HG02970 (cell line): ENCODE results near the gene OR5B12.
"Not testable (repeated sequence)": the region's sequence is repeated elsewhere in the genome, so short reads cannot be mapped to it uniquely, and the experiment has no call there.

ENCODE experiments used
- ATAC-seq: cut with Tn5 transposase; IDR thresholded peaks from one replicate; pipeline ENCODE4 v1.9.1; 2021; ENCODE audit warnings: mild to moderate bottlenecking, moderate library complexity, moderate number of reproducible peaks; ENCODE audit not compliant: unreplicated experiment, low FRiP score

OR5B12 gene

GRCh38 chr11:58442136-58442535, at the start of gene OR5B12:
TSS of gene OR5B12 (minus strand) at chr11:58442236. CDS start at chr11:58440151, 2,085 bp downstream.
- no peak for ATAC-seq

DNA sequence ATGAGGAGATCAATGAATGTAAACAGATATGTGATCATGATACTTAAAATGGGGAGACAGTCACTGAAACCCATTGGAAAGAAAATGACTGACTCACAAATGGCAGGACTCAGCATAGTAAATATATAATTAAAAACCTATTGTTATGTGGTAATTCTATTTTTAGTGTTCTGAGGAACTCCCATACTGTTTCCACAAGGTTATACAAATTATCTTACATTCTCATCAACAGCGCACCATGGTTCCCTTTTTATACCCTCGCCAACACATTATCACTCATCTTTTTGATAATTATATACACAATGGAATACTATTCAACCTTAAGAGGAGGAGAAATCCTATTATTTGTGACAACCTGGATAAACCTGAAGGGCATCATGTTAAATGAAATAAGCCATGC, 48.8 kb upstream of the OR5B12 start:
- no peak for ATAC-seq

DNA sequence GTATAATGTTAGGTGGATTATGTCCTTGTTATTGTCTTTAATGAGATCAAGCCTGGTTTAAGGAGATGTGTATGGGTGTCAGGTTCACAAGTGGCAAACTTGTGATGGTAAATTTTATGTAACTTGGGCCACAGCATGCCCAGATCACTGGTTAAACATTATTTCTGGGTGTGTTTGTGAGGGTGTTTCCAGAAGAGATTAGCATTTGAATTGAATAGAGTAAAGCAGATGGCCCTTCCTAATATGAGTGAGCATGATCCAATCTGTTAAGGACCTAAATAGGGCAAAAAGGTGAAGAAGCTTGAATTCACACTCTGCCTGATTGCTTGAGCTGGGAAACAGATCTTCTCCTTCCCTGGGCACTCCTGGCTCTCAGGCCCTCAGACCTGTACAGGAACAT, 45.1 kb upstream of the OR5B12 start:
- no peak for ATAC-seq

GRCh38 chr11:58485961-58486360, 43.9 kb upstream of the OR5B12 start:
- ATAC-seq = no peak

DNA sequence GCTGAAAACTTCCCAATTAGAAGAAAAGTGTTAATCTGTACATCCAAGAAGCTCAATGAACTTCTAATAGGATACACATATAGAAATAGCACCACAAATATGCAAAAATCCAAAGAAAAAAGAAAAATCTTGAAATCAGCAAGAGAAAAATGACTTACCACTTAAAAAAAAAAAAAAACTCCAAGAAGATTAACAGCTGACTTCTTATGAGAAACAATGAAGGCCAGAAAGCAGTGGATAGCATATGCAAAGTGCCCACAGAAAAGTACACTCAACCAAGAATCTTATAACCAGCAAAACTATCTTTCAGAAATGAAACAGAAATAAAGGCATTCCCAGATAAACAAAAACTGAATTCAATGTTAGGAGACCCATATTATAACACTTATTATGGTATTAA, 29.9 kb upstream of the OR5B12 start:
- no peak for ATAC-seq

DNA sequence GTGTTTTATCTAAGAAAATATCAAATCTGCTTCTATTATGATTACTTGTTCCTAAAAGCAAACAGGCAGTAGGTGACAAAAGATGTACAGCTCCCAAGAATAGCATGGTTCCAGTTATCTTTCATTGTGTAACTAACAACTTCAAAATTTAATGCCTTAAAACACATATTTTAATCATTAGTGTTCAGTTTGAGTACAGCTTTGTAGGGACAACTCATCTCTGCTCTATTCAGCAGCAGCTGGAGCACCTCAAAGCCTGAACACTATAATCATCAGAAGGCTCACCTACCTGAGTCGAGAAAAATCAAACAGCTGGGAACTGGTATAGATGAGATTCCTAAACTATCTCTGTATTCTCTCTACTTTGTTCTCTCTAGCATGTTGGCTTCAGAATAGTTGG, 24.3 kb upstream of the OR5B12 start:
- no peak for ATAC-seq

DNA sequence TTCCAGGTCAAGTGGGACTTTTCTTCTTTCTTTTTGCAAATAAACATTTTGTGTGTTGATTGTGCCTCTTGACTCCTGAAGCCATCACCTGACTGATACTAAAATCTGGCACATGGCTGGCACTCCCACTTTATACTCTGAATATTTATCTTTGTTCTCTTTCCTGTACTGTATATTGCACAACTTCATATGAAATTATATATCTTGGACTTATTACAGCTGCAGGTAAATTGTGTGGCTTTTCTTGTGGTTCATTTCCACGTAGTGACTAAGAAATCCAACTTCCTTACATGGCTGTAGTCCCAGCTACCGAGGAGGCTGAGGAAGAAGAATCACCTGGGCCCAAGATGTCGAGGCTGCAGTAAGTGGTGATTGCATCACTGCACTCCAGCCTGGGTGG, 23.7 kb upstream of the OR5B12 start:
- ATAC-seq = no peak

DNA sequence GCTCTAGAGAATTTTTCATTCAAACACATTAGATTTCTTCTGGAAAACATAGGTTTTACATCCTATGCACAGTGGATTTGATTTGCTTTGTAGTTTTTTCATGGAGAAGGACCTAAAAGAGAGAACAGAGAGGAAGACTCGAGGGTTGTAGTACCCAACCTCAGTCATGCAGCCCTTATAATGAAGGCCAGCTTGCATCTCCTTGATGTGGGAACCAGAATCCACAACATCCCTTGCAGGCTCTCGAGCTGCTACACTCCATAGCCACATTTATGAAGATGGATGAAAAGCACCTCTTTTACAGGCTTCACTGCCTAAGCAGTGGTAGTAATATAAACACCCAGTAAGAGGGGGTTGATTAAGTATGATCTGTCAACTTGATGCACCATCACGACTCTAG, 9.5 kb upstream of the OR5B12 start:
- ATAC-seq = no peak

DNA sequence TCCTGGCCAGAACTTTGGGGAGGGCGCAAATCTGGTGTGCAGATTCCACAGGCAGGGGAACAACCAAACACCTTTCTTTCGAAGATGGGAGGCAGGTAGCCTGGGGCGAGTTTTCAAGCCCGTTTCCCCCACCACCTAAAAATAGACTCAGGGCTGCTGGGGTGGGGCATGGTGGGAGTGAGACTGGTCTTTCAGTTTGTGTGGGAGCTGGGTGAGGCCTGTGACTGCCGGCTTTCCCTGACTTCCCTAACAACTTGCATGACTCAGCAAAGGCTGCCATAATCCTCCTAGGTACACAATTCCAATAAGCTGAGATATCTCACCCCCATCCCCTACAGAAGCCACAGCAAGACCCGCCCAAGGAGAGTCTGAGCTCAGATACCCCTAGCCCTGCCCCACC, 4.3 kb upstream of the OR5B12 start:
- no peak for ATAC-seq

DNA sequence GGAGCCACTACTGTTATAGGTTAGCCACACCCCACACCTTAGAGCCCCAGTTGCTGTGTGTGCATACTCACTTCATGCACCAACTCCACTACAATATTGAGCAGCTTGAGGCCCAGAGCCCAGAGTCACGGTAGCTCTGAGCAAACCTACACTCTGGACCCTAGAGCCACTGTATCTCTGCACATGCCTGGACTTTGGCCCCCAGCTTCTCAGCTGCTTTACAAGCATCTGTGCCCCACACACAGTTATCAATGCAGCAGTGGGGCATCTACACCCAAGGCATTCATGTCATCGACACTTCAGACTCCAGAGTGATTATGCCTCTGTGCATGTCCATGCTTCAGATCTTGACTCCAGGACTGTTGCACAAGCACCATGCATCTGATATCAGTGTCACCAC, 2.3 kb upstream of the OR5B12 start:
- no peak for ATAC-seq

DNA sequence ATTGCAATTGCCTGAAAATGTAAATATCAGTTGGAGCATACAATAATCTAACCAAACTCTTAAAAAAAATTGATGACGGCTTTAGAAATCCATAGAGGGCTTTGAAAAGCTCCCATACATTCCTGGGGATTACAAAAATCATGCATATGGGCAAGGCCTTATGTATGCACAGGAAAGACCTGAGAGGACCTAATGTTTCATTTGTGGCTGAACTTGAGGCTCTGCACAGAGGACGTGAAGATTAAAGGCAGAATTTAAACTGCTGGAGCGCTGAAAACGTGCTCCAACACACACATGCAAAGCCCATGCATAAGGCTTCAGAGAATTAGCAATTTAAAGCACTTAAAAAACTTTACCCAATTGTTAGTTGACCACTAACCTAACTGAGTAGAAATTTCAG, 3.5 kb downstream of the OR5B12 start:
- ATAC-seq = no peak

GRCh38 chr11:58434217-58434616, 7.8 kb downstream of the OR5B12 start:
- ATAC-seq = no peak

DNA sequence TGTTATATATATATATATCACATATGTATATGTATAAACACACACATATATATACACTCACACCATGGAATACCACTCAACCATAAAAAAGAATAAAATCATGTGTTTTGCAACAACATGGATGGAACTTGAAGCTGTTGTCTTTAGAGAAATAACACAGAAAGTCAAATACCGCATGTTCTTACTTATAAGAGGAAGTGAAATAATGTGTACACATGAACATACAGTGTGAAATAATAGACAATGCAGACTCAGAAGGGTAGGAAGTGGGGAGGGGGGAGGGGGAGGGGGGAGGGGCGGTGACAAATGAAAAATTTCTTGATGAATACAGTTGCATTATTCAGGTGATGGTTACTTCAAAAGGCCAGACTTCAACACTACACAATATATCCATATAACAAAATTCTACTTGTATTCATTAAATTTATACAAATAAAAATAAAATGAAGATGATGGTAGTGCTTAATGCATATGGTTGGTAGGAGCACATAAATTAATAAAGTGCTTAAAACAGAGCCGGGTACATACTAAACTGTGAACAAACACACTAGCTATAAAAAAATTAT, 8.3 kb downstream of the OR5B12 start:
- no peak for ATAC-seq

- no peak for ATAC-seq
Observed at GRCh38 chr11:58429273-58429672, 12.8 kb downstream of the OR5B12 start.

- no peak for ATAC-seq
Observed at GRCh38 chr11:58428021-58428420, 14.0 kb downstream of the OR5B12 start, which contains the start of gene OR5B2. TSS of gene OR5B2 (minus strand) at chr11:58428121. CDS start at chr11:58423261, 4,860 bp downstream.

- no peak for ATAC-seq
Observed at GRCh38 chr11:58406774-58407173, 35.3 kb downstream of the OR5B12 start, which contains the start of gene OR5B3. TSS of gene OR5B3 (minus strand) at chr11:58406874. CDS start at chr11:58403409, 3,465 bp downstream.

DNA sequence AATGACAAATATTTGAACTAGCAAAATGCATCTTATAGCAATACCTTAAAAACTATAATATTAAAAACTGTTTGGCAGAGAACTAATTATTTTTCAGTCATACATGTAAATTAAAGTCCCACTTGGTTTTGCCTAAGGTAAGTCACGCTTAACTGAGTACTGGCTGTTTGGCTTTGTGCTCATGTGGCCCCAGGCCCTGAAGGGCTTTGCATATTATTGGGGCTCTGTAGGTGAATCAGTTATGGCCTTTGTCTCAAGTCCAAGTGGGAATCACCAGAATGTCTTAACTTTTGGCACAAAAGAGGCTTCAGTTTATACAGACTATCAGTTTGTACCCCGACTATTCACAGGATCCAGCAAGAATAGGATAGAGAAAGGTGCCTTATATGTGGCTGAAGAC, 42.4 kb downstream of the OR5B12 start:
- not testable (repeated sequence) for ATAC-seq

- ATAC-seq = no peak
Observed at GRCh38 chr11:58395581-58395980, 46.5 kb downstream of the OR5B12 start.

GRCh38 chr11:58394195-58394594, 47.8 kb downstream of the OR5B12 start:
- ATAC-seq = no peak

DNA sequence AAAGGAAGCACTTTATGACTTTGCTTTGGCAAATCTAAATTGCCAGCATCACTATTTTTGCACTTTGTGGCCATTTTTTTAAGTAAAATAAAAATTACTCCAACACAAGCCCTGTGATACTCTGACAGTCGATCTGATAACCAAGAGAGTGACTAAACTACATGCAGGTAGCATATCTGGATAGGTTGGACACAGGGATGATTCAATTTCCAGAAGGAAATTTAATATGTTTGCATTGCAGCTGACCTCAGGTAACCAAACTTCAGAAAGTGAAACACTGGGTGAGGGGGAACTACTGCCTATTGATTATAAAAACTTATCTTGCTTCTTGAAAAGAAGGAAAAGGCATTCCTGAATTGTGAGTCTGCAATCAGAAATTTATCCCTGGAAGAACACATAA, 49.3 kb downstream of the OR5B12 start:
- ATAC-seq = no peak

GRCh38 chr11:58391879-58392278, 50.2 kb downstream of the OR5B12 start:
- ATAC-seq = no peak

GRCh38 chr11:58390551-58391063, 51.4 kb downstream of the OR5B12 start:
- no peak for ATAC-seq
